ENCODE data around the gene ZDHHC18.

DNA sequence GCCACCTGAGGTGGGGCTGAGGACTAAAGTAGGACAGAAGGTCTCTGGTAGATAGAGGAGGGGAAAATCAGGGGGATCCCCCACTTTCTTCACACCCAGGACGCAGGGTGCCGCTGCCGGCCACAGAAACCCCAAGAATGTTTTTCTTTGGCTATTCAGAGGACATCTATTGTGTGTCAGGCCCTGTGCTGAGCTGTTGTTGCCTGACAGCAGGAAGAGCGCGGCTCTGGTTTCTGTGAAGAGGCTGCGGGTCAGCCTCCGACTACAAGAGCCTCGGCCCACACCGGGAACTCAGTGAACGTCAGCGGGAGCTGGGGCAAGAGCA lies 39.1 kb upstream of the ZDHHC18 start:
- TF ChIP-seq CTCF (conservative IDR thresholded peaks at IDR 0.05; ENCODE audit: low read length) (no peak), EZH2phosphoT487 (IDR thresholded peaks at IDR 0.05; ENCODE audit: borderline replicate concordance, low read depth, low read length) (no peak)

Data from OCI-LY7 (cell line).